Muscle layer of duodenum (tissue), 2 donors: Measurements from ENCODE around the gene SMU1.
A peak's percentile ranks its signal among the peaks of the same experiment; 100 is the strongest.
"Not testable (repeated sequence)": the region's sequence is repeated elsewhere in the genome, so short reads cannot be mapped to it uniquely, and the experiment has no call there.

Experiments
- H3K27ac ChIP-seq: one replicate; pipeline ENCODE4 v1.7.0; 2013; ENCODE audit warnings: mild to moderate bottlenecking, low read length
- H3K27me3 ChIP-seq: one replicate; pipeline ENCODE4 v1.7.0; 2013; ENCODE audit warnings: low read depth, mild to moderate bottlenecking, control low read depth, low read length
- H3K36me3 ChIP-seq, 2 donors: one replicate each; pipeline ENCODE4 v1.7.0; 2013; ENCODE audit warnings: low read length in 2 of 2, control low read depth in 1 of 2, mild to moderate bottlenecking in 1 of 2; ENCODE audit not compliant: insufficient read depth in 2 of 2, control insufficient read depth in 1 of 2
- H3K4me1 ChIP-seq, 2 donors: one replicate each; pipeline ENCODE4 v1.7.0; 2013; ENCODE audit warnings: low read length in 2 of 2, mild to moderate bottlenecking in 2 of 2, control low read depth in 1 of 2, moderate library complexity in 1 of 2; ENCODE audit not compliant: insufficient read depth in 2 of 2, control insufficient read depth in 1 of 2
- H3K4me3 ChIP-seq, 2 donors: one replicate each; pipeline ENCODE4 v1.7.0; 2013; ENCODE audit warnings: low read length in 2 of 2, low read depth in 1 of 2, mild to moderate bottlenecking in 1 of 2
- H3K9me3 ChIP-seq, 2 donors: one replicate each; pipeline ENCODE4 v1.7.0; 2013; ENCODE audit warnings: low read length in 2 of 2, control low read depth in 1 of 2, mild to moderate bottlenecking in 1 of 2; ENCODE audit not compliant: control insufficient read depth in 1 of 2
- donor health status: healthy.

The SMU1 gene

GRCh38 chr9:33007755-33008154 lies 68.7 kb downstream of the SMU1 start:
- Histone ChIP-seq H3K4me3 (no peak overlapping the region), H3K36me3 (no peaks in the 10 kb centered on the region), H3K9me3 (no peaks in the 10 kb centered on the region), H3K4me1 (no peaks in the 10 kb centered on the region), H3K27me3 (no peaks in the 10 kb centered on the region), H3K27ac (no peak overlapping the region)

- not testable (repeated sequence) for H3K36me3 ChIP-seq, H3K9me3 ChIP-seq, H3K27me3 ChIP-seq, H3K4me1 ChIP-seq, H3K27ac ChIP-seq, H3K4me3 ChIP-seq
These were observed 71.1 kb downstream of the SMU1 start for GRCh38 chr9:33005335-33005734.

DNA sequence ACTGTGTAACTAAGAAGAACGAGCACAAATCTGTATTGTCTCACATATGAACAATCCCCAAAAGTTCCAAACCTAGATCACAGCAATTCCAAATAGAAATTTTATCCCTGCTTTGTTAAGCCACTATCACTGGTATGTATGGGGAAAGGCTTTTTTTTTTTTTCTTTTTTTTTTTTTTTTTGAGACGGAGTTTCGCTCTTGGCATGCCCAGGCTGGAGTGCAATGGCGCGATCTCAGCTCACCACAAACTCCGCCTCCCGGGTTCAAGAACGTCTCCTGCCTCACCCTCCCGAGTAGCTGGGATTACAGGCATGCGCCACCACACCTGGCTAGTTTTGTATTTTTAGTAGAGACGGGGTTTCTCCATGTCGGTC lies 75.8 kb downstream of the SMU1 start:
- H3K27ac ChIP-seq = peak overlapping the region; percentile 81
- H3K4me3 ChIP-seq = peak overlapping the region; percentile 96 to 97
- H3K4me1 ChIP-seq, H3K27me3 ChIP-seq, H3K9me3 ChIP-seq: not testable (repeated sequence)
- H3K36me3 ChIP-seq = peaks cover 14 to 21% of the 10 kb centered on the region in 2 donors

GRCh38 chr9:32992595-32993238 lies 83.8 kb downstream of the SMU1 start:
- Histone ChIP-seq H3K9me3 (no peaks in the 10 kb centered on the region), H3K27ac (no peak overlapping the region), H3K4me1 (peaks cover 0 to 12% of the 10 kb centered on the region in 2 donors), H3K27me3 (no peaks in the 10 kb centered on the region), H3K4me3 (no peak overlapping the region), H3K36me3 (peaks cover 31 to 41% of the 10 kb centered on the region in 2 donors)

DNA sequence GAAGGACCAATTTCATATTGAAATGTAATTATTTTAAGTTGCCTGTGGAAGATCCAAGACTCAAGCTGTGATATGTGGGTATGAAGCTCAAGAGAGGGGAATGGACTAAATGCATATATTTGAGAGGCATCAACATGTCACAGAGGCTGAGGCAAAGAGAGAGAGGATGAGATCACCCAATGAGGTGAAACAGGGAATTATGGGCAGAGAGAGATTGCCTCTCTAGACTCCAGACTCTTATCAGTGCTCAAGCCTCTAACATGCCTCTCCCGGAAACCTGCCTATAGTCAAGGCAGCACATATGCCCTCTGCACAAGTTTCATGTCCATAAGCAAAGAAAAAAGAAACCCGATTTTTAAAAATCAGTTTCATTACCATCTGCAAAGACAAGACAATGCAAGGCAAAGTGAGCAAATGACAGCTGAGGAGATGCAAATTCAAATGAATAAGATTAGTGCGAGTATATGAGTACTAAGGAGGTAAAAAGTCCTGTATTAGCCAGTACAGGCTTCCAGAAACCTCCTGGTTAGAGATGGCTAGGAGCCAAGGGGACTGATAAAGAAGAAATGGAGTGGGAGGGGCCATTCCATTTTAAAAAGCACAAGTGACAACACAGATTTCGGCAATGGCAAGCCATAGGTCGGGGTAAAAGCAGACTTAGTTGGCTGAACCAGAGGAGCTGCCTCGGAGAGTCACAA lies 84.4 kb downstream of the SMU1 start:
- Histone ChIP-seq H3K36me3 (peaks cover 33 to 41% of the 10 kb centered on the region in 2 donors), H3K27ac (no peak overlapping the region), H3K4me1 (peaks cover 0 to 12% of the 10 kb centered on the region in 2 donors), H3K27me3 (no peaks in the 10 kb centered on the region), H3K9me3 (no peaks in the 10 kb centered on the region), H3K4me3 (no peak overlapping the region)
